VCaP (cell line): ENCODE results near the gene PTPRS.

Experiments
- H3K27ac ChIP-seq: fragments of 450-650 bp; 2 replicates; pipeline ENCODE4 v1.5.1; 2017
- CTCF ChIP-seq: fragments of 450-650 bp; conservative IDR thresholded peaks from 2 replicates; pipeline ENCODE4 v1.5.1; 2017; ENCODE audit warnings: mild to moderate bottlenecking, moderate library complexity

Gene PTPRS

GRCh38 chr19:5303208-5303607 is 37.4 kb downstream of the PTPRS start:
- H3K27ac ChIP-seq = no peak overlapping the region
- no peak for TF ChIP-seq CTCF

- TF ChIP-seq CTCF = no peak
- H3K27ac ChIP-seq = no peak overlapping the region
Observed at GRCh38 chr19:5302396-5302795, 38.2 kb downstream of the PTPRS start.

GRCh38 chr19:5299137-5299536 is 41.5 kb downstream of the PTPRS start:
- H3K27ac ChIP-seq = no peak overlapping the region

GRCh38 chr19:5298471-5298901 is 42.1 kb downstream of the PTPRS start:
- peak overlapping the region; percentile 9; the same call in 1 of the 2 replicates for H3K27ac ChIP-seq
- no peak for TF ChIP-seq CTCF

More at GRCh38 chr19:5299137-5299536, 41.5 kb downstream of the PTPRS start:
- no peak for TF ChIP-seq CTCF

GRCh38 chr19:5297272-5297669 is 43.3 kb downstream of the PTPRS start:
- no peak overlapping the region for H3K27ac ChIP-seq
- TF ChIP-seq CTCF = no peak

- TF ChIP-seq CTCF = no peak
Observed at GRCh38 chr19:5296457-5297271, 43.9 kb downstream of the PTPRS start.

GRCh38 chr19:5296021-5296420 is 44.6 kb downstream of the PTPRS start:
- no peak overlapping the region for H3K27ac ChIP-seq
- no peak for TF ChIP-seq CTCF

More at GRCh38 chr19:5296457-5297271, 43.9 kb downstream of the PTPRS start:
- H3K27ac ChIP-seq = no peak overlapping the region
